Activated T-helper 1 cell treated with anti-CD3 and anti-CD28 coated beads, Interleukin-12 subunit alpha, Interleukin-12 subunit beta, Interleukin-2, Interleukin-4 antibody, amounts not matched to agents 30 ng/mL and 10 ng/mL and 1 ng/mL, durations not matched to agents 14 hours and 24 hours and 36 hours (primary cell): ENCODE measurements around the gene RGL2. TPM values are rescaled to one million over a fixed set of nuclear protein-coding genes. Genes with fewer than 3 reads are reported as not detected.

Experiments used
- DNase-seq: peaks from one replicate; pipeline ENCODE4 v3.0.0; 2021; ENCODE audit warnings: low spot score
- H3K27ac Mint-ChIP-seq: one replicate; pipeline ENCODE4 v1.8.0; 2021; ENCODE audit warnings: mild to moderate bottlenecking, mixed read lengths
- H3K27me3 Mint-ChIP-seq: one replicate; pipeline ENCODE4 v1.8.0; 2022; ENCODE audit warnings: mild to moderate bottlenecking, moderate library complexity, mixed read lengths; ENCODE audit not compliant: insufficient read depth
- H3K36me3 Mint-ChIP-seq: one replicate; pipeline ENCODE4 v1.8.0; 2021; ENCODE audit warnings: low read depth, mixed read lengths
- H3K4me1 Mint-ChIP-seq: one replicate; pipeline ENCODE4 v1.8.0; 2021; ENCODE audit warnings: low read depth, mixed read lengths
- H3K4me3 Mint-ChIP-seq: one replicate; pipeline ENCODE4 v1.8.0; 2021; ENCODE audit warnings: mild to moderate bottlenecking, moderate library complexity, mixed read lengths
- H3K9me3 Mint-ChIP-seq: one replicate; pipeline ENCODE4 v1.8.0; 2021; ENCODE audit warnings: mixed read lengths
- intact Hi-C: fragments of 100-400 bp; cut with micrococcal nuclease; formaldehyde crosslinking; loops from one replicate; pipeline ENCODE4 v1.15.1; 2024
- total RNA-seq: library from RNA; stranded (reverse); gene quantifications from 2 replicates; pipeline ENCODE4 v1.2.3, GENCODE V29; 2022

The RGL2 gene
- total RNA-seq, 1 donor from 2014 or later = 27.6 TPM

DNA sequence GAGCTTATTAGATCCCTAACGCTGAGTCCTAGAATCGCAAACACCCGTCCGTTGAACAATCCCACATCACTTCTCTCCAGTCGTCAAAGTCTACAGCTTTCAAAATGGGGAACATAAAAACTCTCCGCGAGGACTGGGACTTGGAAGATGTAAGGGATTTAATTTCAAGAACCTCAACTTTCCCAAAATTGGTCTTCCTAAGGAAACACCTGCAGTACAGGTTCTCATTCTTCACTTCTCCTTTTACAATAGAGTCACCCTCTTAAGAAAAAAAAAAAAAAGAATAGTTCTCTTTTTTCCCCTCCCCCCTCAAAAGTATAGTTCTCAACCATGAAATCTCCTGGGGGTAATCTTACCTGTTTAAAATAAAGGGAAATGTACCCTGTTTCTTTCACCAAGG lies 25.4 kb upstream of the RGL2 start:
- intact Hi-C loops = no loop called here
- H3K27ac Mint-ChIP-seq = no peak overlapping the region
- no peaks in the 10 kb centered on the region for H3K9me3 Mint-ChIP-seq

GRCh38 chr6:33323623-33323948 lies 24.8 kb upstream of the RGL2 start:
- H3K27me3 Mint-ChIP-seq = no peaks in the 10 kb centered on the region
- H3K4me1 Mint-ChIP-seq = peaks cover 55% of the 10 kb centered on the region
- intact Hi-C loops = loop anchor here (1.0 kb wide), 9 partner anchors 9 to 131 kb away; partner anchors contain the start of genes KIFC1, PFDN6, TAPBP and VPS52
- H3K36me3 Mint-ChIP-seq = peaks cover 30% of the 10 kb centered on the region
- no peak for DNase-seq
- peak overlapping the region; percentile 98 for H3K27ac Mint-ChIP-seq
- peak overlapping the region; percentile 97 for H3K4me3 Mint-ChIP-seq
- H3K9me3 Mint-ChIP-seq = no peaks in the 10 kb centered on the region

More for the DNA sequence above, 25.4 kb upstream of the RGL2 start:
- Mint-ChIP-seq H3K27me3 (peaks cover 2% of the 10 kb centered on the region), H3K4me1 (peaks cover 50% of the 10 kb centered on the region), H3K4me3 (peak overlapping the region; percentile 97), H3K36me3 (peaks cover 26% of the 10 kb centered on the region)
- DNase-seq = no peak

DNA sequence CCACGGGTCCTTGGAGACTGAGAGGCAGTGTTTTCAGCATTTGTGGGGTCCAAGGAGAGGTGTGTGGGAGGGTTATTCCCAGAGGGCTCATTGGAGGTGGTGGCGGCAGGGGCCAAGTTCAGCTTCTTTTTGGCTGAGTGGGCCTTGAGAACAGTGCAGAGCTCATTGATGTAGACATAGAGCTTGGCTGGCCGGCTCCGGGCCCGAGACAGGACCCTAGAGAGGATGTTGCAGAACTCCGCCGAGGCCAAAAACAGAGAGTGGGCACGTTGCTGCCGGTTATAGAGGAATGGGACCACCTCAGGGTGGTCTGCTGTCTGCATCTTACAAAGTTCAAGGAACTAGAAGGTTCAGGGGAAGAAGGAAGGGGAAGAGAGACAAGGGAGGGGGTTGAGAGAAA lies 22.5 kb upstream of the RGL2 start:
- H3K4me1 Mint-ChIP-seq = peaks cover 68% of the 10 kb centered on the region
- H3K9me3 Mint-ChIP-seq = no peaks in the 10 kb centered on the region
- intact Hi-C loops = no loop called here
- H3K36me3 Mint-ChIP-seq = peaks cover 39% of the 10 kb centered on the region
- H3K27me3 Mint-ChIP-seq = no peaks in the 10 kb centered on the region
- no peak for DNase-seq
- H3K27ac Mint-ChIP-seq = peak overlapping the region; percentile 84
- peak overlapping the region; percentile 97 for H3K4me3 Mint-ChIP-seq

- no peak overlapping the region for H3K27ac Mint-ChIP-seq
- peak overlapping the region; percentile 97 for H3K4me3 Mint-ChIP-seq
- H3K4me1 Mint-ChIP-seq = peaks cover 75% of the 10 kb centered on the region
- H3K36me3 Mint-ChIP-seq = peaks cover 40% of the 10 kb centered on the region
- intact Hi-C loops = no loop called here
- H3K27me3 Mint-ChIP-seq = no peaks in the 10 kb centered on the region
- H3K9me3 Mint-ChIP-seq = no peaks in the 10 kb centered on the region
- DNase-seq = no peak
These were observed 21.8 kb upstream of the RGL2 start for GRCh38 chr6:33320315-33321181.

DNA sequence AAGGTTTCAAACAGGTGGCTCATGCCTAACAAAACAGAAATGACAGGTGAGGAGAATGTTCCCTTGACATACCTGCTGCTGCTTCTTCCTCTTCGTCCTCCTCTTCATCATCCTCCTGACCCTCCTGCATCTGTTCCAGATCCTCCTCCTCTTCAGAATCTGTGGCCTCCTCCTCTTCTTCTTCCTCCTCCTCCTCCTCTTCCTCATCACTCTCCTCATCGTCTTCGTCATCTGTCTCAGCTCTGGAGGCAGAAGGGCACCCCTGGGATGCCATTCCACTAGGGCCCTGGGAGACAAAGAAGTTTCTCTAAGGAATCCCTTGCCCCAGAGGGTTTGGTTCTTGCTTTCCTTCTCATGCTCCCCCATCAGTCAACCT lies 21.2 kb upstream of the RGL2 start:
- intact Hi-C loops = no loop called here
- peaks cover 40% of the 10 kb centered on the region for H3K36me3 Mint-ChIP-seq
- peaks cover 80% of the 10 kb centered on the region for H3K4me1 Mint-ChIP-seq
- H3K27ac Mint-ChIP-seq = peak overlapping the region; percentile 38
- DNase-seq = no peak
- H3K9me3 Mint-ChIP-seq = no peaks in the 10 kb centered on the region
- H3K4me3 Mint-ChIP-seq = peak overlapping the region; percentile 97
- no peaks in the 10 kb centered on the region for H3K27me3 Mint-ChIP-seq

- Mint-ChIP-seq H3K9me3 (no peaks in the 10 kb centered on the region), H3K4me3 (peak overlapping the region; percentile 97), H3K4me1 (peaks cover 81% of the 10 kb centered on the region), H3K27ac (peak overlapping the region; percentile 94), H3K36me3 (peaks cover 47% of the 10 kb centered on the region), H3K27me3 (no peaks in the 10 kb centered on the region)
- no peak for DNase-seq
- intact Hi-C loops = loop anchor here (1.0 kb wide), 4 partner anchors 20 to 136 kb away; partner anchors contain the start of genes KIFC1, RGL2 and ZBTB9
These were observed 19.8 kb upstream of the RGL2 start for GRCh38 chr6:33318426-33319073.

GRCh38 chr6:33317669-33318425 lies 19.1 kb upstream of the RGL2 start, which contains the start of gene ZBTB22:
TSS of gene ZBTB22 (minus strand) at chr6:33317744. CDS start at chr6:33316916, 828 bp downstream.
- H3K4me1 Mint-ChIP-seq = peaks cover 74% of the 10 kb centered on the region
- peak; percentile 92 for DNase-seq
- peaks cover 50% of the 10 kb centered on the region for H3K36me3 Mint-ChIP-seq
- peak within 1 kb of the TSS; percentile 97 for H3K4me3 Mint-ChIP-seq
- no peaks in the 10 kb centered on the region for H3K27me3 Mint-ChIP-seq
- intact Hi-C loops = loop anchor here (1.0 kb wide), 5 partner anchors 20 to 136 kb away; partner anchors contain the start of genes KIFC1, PFDN6, RGL2 and WDR46
- H3K27ac Mint-ChIP-seq = peak within 1 kb of the TSS; percentile 94
- no peaks in the 10 kb centered on the region for H3K9me3 Mint-ChIP-seq

DNA sequence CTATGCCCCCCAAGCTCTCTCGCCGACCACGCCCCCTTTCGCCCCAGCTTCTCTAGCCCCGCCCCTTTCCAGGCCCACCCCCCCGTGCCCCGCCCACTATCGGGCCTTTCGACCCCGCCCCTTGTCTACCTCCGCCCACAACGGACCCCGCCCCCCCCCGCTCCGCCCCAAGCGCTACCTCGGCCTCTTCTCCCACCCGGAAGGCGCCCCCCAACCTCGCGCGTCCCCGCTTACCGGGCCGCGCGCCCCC lies 18.6 kb upstream of the RGL2 start:
- Mint-ChIP-seq H3K36me3 (peaks cover 53% of the 10 kb centered on the region), H3K4me3 (peak overlapping the region; percentile 77), H3K27ac (peak overlapping the region; percentile 71), H3K27me3 (no peaks in the 10 kb centered on the region), H3K9me3 (no peaks in the 10 kb centered on the region), H3K4me1 (peaks cover 74% of the 10 kb centered on the region)
- DNase-seq = no peak
- intact Hi-C loops = loop anchor here (1.0 kb wide), 1 partner anchor 28 kb away; the partner anchor contains the start of genes PFDN6 and WDR46

- no peak for DNase-seq
These were observed 18.1 kb upstream of the RGL2 start for GRCh38 chr6:33316603-33317418.

DNA sequence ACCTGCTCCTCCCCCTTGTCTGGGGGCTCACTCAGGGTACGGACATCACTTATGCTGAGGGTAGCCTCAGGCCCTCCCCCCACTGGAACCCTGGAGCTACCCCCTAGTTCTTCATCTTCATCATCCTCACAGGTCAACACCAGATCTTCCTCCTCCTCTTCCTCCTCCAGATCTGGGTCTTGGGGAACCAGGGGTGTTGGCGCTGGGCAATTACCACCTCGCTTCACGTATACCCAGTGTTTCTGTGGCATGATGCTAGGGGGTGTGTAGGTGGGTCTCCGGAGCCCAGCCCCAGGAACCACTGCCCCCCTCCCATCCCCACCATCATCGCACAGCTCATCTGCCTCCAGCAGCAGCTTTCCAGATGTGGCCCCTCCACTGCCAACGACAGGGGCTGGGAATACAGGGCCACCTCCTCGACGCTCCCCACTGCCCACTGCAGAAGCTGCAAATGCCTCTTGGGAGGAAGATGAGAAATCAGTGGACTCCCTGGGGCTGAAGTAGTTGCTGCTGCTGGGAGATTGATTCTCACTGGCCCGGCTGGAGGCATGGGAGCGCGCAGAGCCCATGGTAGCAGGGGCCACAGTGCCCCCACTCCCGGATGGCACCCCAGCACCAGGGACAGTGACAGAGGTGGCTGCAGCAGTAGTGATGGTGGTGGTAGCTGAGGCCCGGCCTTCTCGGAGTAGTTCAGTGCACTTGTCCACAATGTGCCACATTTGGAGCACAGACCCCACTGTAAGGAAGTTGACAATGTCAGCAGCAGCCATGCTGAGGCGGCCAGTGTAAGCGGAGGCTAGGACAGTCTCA lies 17.3 kb upstream of the RGL2 start:
- Mint-ChIP-seq H3K36me3 (peaks cover 54% of the 10 kb centered on the region), H3K27me3 (no peaks in the 10 kb centered on the region), H3K9me3 (no peaks in the 10 kb centered on the region), H3K4me3 (peak overlapping the region; percentile 77), H3K27ac (peak overlapping the region; percentile 99), H3K4me1 (peaks cover 70% of the 10 kb centered on the region)
- no peak for DNase-seq
- intact Hi-C loops = loop anchor here (2.0 kb wide), 1 partner anchor 255 kb away; no protein-coding TSS in a partner anchor

More at GRCh38 chr6:33316603-33317418, 18.1 kb upstream of the RGL2 start:
- Mint-ChIP-seq H3K9me3 (no peaks in the 10 kb centered on the region), H3K4me1 (peaks cover 74% of the 10 kb centered on the region), H3K36me3 (peaks cover 54% of the 10 kb centered on the region), H3K27me3 (no peaks in the 10 kb centered on the region), H3K4me3 (peak overlapping the region; percentile 77), H3K27ac (peak overlapping the region; percentile 71)
- intact Hi-C loops = loop anchor here (1.0 kb wide), 1 partner anchor 28 kb away; the partner anchor contains the start of genes PFDN6 and WDR46

DNA sequence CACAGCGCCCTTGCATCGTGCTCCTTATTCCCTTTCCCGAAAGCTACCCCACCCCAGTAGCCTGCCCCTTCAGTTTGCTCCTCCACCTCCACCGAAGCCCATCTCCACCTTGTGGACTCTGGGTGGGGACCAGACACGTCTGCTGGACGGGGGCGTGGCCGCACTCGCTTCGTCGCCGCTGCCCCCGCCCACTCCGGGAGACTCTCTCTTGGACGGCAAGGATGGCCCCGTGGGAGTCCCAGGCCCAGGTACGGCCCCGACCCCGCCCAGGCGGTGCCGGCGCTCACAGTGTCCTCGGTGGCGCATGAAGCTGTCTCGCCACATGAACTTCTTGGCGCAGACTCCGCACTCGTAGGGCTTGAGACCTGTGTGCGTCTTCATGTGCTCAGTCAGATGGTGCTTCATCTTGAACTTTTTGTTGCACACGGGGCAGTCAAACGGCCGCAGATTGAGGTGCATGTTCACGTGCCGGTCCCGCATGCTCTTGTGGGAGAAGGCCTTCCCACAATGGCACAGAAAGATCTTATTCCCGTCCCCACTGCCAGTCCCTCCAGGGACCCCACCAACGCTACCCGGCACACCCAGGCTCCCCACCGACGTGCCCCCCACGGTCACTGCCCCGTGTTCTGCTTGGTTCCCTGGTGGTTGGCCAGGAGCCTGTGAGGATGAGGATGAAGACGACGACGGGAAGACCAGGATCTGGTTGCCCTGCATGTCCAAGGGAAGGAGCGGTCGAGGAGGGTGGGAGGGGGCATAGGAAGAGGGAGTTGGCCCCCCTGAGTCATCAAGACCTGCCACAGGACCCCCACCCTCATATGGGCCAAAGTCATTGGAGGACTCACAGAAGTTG lies 16.4 kb upstream of the RGL2 start:
- Mint-ChIP-seq H3K27me3 (no peaks in the 10 kb centered on the region), H3K36me3 (peaks cover 52% of the 10 kb centered on the region), H3K27ac (peak overlapping the region; percentile 99), H3K9me3 (no peaks in the 10 kb centered on the region), H3K4me1 (peaks cover 67% of the 10 kb centered on the region), H3K4me3 (peak overlapping the region; percentile 97)
- intact Hi-C loops = loop anchor here (1.0 to 5.0 kb wide), 9 partner anchors 8 to 473 kb away; partner anchors contain the start of genes B3GALT4, CUTA, ITPR3 and KIFC1
- no peak for DNase-seq
